Glomerular visceral epithelial cell (primary cell): ENCODE measurements around the gene TLL2.

Experiments used
- DNase-seq: peaks from one replicate; pipeline ENCODE4 v3.0.0-alpha.2; 2016; ENCODE audit errors: extremely low spot score

TLL2 gene

GRCh38 chr10:96463562-96463961, 50.2 kb downstream of the TLL2 start:
- DNase-seq = no peak

- no peak for DNase-seq
These were observed 51.0 kb downstream of the TLL2 start for GRCh38 chr10:96462606-96463151.

- no peak for DNase-seq
These were observed 53.4 kb downstream of the TLL2 start for GRCh38 chr10:96460316-96460715.

- no peak for DNase-seq
These were observed 56.4 kb downstream of the TLL2 start for GRCh38 chr10:96457341-96457740.

GRCh38 chr10:96456296-96456840, 57.4 kb downstream of the TLL2 start:
- no peak for DNase-seq

GRCh38 chr10:96453856-96454583, 59.7 kb downstream of the TLL2 start:
- no peak for DNase-seq

GRCh38 chr10:96452494-96453153, 61.1 kb downstream of the TLL2 start:
- no peak for DNase-seq

GRCh38 chr10:96450529-96451207, 63.1 kb downstream of the TLL2 start:
- no peak for DNase-seq

GRCh38 chr10:96448558-96448957, 65.2 kb downstream of the TLL2 start:
- DNase-seq = no peak

GRCh38 chr10:96448021-96448457, 65.7 kb downstream of the TLL2 start:
- DNase-seq = no peak

- no peak for DNase-seq
These were observed 66.6 kb downstream of the TLL2 start for GRCh38 chr10:96446966-96447596.

GRCh38 chr10:96441987-96442643, 71.6 kb downstream of the TLL2 start:
- DNase-seq = no peak

- DNase-seq = no peak
These were observed 72.3 kb downstream of the TLL2 start for GRCh38 chr10:96441322-96441885.

- no peak for DNase-seq
These were observed 73.1 kb downstream of the TLL2 start for GRCh38 chr10:96440361-96441292.

GRCh38 chr10:96439725-96440124, 74.0 kb downstream of the TLL2 start:
- DNase-seq = no peak

GRCh38 chr10:96436035-96436434, 77.7 kb downstream of the TLL2 start:
- DNase-seq = no peak

- DNase-seq = no peak
These were observed 82.3 kb downstream of the TLL2 start for GRCh38 chr10:96431211-96431970.

GRCh38 chr10:96427291-96427690, 86.4 kb downstream of the TLL2 start:
- DNase-seq = no peak

GRCh38 chr10:96422525-96422924, 91.2 kb downstream of the TLL2 start:
- DNase-seq = no peak
